ENCODE results near the gene FCAMR.

GRCh38 chr1:206985162-206985749, 15.0 kb upstream of the FCAMR start:
- no peak for TF ChIP-seq CTCF (IDR thresholded peaks at IDR 0.05)
- no peak for TF ChIP-seq POLR2A (IDR thresholded peaks at IDR 0.05)
